Tibial artery (tissue), 4 donors: Measurements from ENCODE around the gene ASPA.

Experiments used
- DNase-seq, 2 donors: peaks; one replicate each; pipeline ENCODE4 v3.0.0-alpha.2; 2019
- H3K27ac ChIP-seq, 2 donors: fragments of 200-600 bp; sonication (generic) in 1 of 2; 1 replicate in 1 of 2; 2 replicates in 1 of 2; pipeline ENCODE4 v1.5.1; 2018 to 2019; ENCODE audit warnings: mild to moderate bottlenecking in 1 of 2
- H3K27me3 ChIP-seq, 2 donors: fragments of 200-600 bp; sonication (generic) in 1 of 2; one replicate each; pipeline versions ENCODE4 v1.5.1 to v1.6.0; 2016 to 2019
- H3K36me3 ChIP-seq, 3 donors: fragments of 200-600 bp; sonication (generic) in 2 of 3; one replicate each; pipeline ENCODE4 v1.5.1; 2016 to 2019; ENCODE audit warnings: mild to moderate bottlenecking in 2 of 3
- H3K4me1 ChIP-seq, 4 donors: fragments of 200-600 bp; sonication (generic) in 2 of 4; 1 replicate in 3 of 4; 2 replicates in 1 of 4; pipeline ENCODE4 v1.5.1; 2016 to 2019
- H3K4me3 ChIP-seq, 2 donors: fragments of 200-600 bp; sonication (generic) in 1 of 2; 1 replicate in 1 of 2; 2 replicates in 1 of 2; pipeline ENCODE4 v1.5.1; 2018 to 2019; ENCODE audit warnings: mild to moderate bottlenecking in 2 of 2
- H3K9me3 ChIP-seq, 3 donors: fragments of 200-600 bp; sonication (generic) in 1 of 3; one replicate each; pipeline ENCODE4 v1.5.1; 2016 to 2019
- CTCF ChIP-seq, 2 experiments: fragments of 200-600 bp in 1 of 2; fragments of 450-650 bp in 1 of 2; IDR thresholded peaks; one replicate each; pipeline ENCODE4 v1.5.1; 2017 to 2019; ENCODE audit warnings: antibody characterized with exemption in 2 of 2, mild to moderate bottlenecking in 1 of 2, moderate library complexity in 1 of 2
- intact Hi-C: fragments of 100-400 bp; cut with DNase I; formaldehyde crosslinking; loops from one replicate; pipeline ENCODE4 v1.15.0; 2023; ENCODE audit warnings: low total_unique reads

ASPA gene

GRCh38 chr17:3475251-3475685 lies 529 bp upstream of the ASPA start:
- Histone ChIP-seq H3K4me1 (peaks cover 0 to 7% (median 0%) of the 10 kb centered on the region in 4 donors), H3K4me3 (peak overlapping the region in 1 of 2 donors; percentile 24), H3K27me3 (no peaks in the 10 kb centered on the region), H3K36me3 (no peaks in the 10 kb centered on the region), H3K9me3 (no peaks in the 10 kb centered on the region), H3K27ac (no peak overlapping the region)
- no peak for TF ChIP-seq CTCF (IDR thresholded peaks at IDR 0.05)
- no peak for DNase-seq
- intact Hi-C loops: no loop called here

DNA sequence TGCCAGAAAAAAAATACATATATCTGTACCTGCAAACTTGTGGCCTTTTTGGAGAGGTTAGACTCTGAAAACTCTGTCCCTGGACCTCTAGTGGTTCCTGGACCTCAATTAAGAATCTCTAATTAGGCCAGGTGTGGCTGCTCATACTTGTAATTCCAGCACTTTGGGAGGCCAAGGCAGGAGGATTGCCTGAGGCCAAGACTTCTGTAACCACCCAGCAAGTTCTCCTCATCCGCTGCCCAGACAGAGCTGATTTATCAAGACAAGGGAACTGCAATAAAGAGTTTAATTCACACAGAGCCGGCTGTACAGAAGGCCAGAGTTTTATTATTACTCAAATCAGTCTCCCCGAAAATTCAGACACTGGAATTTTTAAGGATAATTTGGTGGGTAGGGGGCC lies 4.2 kb downstream of the ASPA start:
- DNase-seq: no peak
- Histone ChIP-seq H3K9me3 (no peaks in the 10 kb centered on the region), H3K36me3 (no peaks in the 10 kb centered on the region), H3K27me3 (no peaks in the 10 kb centered on the region), H3K4me1 (peaks cover 0 to 7% (median 0%) of the 10 kb centered on the region in 4 donors), H3K4me3 (no peak overlapping the region), H3K27ac (no peak overlapping the region)
- no peak for TF ChIP-seq CTCF (IDR thresholded peaks at IDR 0.05)
- intact Hi-C loops: no loop called here

GRCh38 chr17:3482852-3483251 lies 7.1 kb downstream of the ASPA start:
- Histone ChIP-seq H3K9me3 (no peaks in the 10 kb centered on the region), H3K27me3 (no peaks in the 10 kb centered on the region), H3K27ac (no peak overlapping the region), H3K36me3 (no peaks in the 10 kb centered on the region), H3K4me1 (no peaks in the 10 kb centered on the region), H3K4me3 (no peak overlapping the region)
- intact Hi-C loops: no loop called here
- DNase-seq: no peak
- TF ChIP-seq CTCF (IDR thresholded peaks at IDR 0.05): no peak

DNA sequence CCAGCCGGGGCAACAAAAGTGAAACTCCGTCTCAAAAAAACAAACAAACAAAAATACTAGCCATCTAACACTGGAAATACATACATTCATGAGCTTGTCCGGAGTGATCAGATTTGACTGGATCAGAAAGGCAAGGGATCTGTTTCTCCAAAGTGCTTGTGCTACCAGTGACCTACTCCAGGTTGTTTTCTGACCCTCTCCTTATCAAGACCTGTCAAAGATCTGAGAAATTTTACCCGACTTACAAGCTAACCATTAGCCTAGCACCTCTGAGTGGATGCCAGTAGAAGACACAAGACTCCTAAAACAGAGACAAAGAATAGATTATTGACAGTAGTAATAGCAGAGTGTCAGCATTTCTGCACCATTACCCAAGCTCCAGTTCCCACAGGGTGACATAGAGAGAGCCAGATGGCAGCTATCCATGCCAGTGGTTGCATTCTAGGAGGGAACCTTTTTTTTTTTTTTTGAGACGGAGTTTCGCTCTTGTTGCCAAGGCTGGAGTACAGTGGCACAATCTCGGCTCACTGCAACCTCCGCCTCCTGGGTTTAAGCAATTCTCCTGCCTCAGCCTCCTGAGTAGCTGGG lies 9.8 kb downstream of the ASPA start:
- intact Hi-C loops: no loop called here
- H3K4me3 ChIP-seq: no peak overlapping the region
- H3K36me3 ChIP-seq: no peaks in the 10 kb centered on the region
- H3K9me3 ChIP-seq: no peaks in the 10 kb centered on the region
- H3K27me3 ChIP-seq: no peaks in the 10 kb centered on the region
- H3K27ac ChIP-seq: no peak overlapping the region
- H3K4me1 ChIP-seq: no peaks in the 10 kb centered on the region
- TF ChIP-seq CTCF (IDR thresholded peaks at IDR 0.05): no peak
- DNase-seq: no peak

- no peaks in the 10 kb centered on the region for H3K36me3 ChIP-seq
- DNase-seq: no peak
- no peak overlapping the region for H3K4me3 ChIP-seq
- intact Hi-C loops: no loop called here
- H3K9me3 ChIP-seq: peaks cover 0 to 4% (median 0%) of the 10 kb centered on the region in 3 donors
- H3K27ac ChIP-seq: no peak overlapping the region
- no peaks in the 10 kb centered on the region for H3K27me3 ChIP-seq
- H3K4me1 ChIP-seq: no peaks in the 10 kb centered on the region
- no peak for TF ChIP-seq CTCF (IDR thresholded peaks at IDR 0.05)
Measured at GRCh38 chr17:3497101-3497500, 21.3 kb downstream of the ASPA start.

DNA sequence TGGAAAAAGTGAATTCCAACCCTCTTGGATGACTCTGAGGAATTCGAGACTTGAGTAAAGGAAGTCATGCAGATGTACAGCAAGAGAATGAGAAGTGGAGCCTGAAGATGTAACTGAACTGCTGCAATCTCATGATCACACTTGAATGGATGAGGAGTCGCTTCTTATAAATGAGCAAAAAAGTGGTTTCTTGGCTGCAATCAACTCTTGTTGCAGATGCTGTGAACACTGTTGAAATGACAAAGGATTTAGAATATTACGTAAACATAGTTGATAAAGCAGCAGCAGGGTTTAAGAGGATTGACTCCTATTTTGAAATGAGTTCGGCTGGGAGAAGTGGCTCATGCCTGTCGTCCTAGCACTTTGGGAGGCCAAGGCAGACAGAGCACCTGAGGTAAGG lies 25.5 kb downstream of the ASPA start:
- Histone ChIP-seq H3K36me3 (no peaks in the 10 kb centered on the region), H3K4me3 (no peak overlapping the region), H3K27ac (no peak overlapping the region), H3K4me1 (no peaks in the 10 kb centered on the region), H3K9me3 (peaks cover 0 to 4% (median 0%) of the 10 kb centered on the region in 3 donors), H3K27me3 (no peaks in the 10 kb centered on the region)
- TF ChIP-seq CTCF (IDR thresholded peaks at IDR 0.05): no peak
- intact Hi-C loops: no loop called here
- no peak for DNase-seq
